ENCODE results near the gene SRCIN1.

DNA sequence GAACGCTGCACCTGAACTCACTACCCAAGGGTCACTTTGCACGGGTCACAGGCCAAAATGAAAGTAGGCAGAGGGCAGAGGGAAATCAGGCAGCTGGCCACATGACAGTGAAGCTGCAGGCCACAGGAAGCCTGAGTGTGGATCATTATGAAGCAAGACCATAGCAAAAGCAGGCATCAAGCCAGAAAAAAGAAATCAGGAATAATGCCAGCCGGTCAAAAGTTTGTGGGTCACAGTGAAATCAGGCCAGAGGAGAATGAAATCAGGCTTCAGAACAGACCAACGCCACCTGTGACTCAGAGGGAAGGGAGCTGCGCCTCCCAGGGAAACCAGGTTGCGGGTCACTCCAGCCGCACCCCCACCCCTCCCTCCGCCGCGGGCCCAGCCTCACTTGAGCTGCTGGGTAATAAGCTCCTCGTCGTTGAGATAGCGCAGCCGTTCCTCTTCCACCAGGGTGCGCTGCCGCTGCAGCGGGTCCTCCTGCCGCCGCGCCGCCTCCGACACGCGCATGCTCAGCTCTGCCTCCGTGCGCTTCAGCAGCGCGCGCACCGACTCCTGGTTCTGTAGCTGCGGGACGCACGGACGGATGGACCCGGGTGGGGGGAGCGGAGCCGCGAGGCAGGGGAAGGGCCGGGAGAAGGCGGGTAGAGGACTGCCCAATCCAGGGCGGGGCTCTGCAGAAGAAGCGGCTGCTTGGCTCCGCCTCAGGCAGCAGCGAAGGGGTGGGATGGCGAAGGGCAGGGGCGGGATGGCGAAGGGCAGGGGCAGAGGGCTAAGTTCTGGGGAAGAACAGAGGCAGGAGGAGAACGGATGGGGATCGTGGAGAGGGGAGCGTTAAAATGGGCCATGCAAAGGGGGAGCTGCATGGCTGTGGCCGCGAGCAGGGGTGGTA is 47.7 kb downstream of the SRCIN1 start:
- TF ChIP-seq, protein P1, sequence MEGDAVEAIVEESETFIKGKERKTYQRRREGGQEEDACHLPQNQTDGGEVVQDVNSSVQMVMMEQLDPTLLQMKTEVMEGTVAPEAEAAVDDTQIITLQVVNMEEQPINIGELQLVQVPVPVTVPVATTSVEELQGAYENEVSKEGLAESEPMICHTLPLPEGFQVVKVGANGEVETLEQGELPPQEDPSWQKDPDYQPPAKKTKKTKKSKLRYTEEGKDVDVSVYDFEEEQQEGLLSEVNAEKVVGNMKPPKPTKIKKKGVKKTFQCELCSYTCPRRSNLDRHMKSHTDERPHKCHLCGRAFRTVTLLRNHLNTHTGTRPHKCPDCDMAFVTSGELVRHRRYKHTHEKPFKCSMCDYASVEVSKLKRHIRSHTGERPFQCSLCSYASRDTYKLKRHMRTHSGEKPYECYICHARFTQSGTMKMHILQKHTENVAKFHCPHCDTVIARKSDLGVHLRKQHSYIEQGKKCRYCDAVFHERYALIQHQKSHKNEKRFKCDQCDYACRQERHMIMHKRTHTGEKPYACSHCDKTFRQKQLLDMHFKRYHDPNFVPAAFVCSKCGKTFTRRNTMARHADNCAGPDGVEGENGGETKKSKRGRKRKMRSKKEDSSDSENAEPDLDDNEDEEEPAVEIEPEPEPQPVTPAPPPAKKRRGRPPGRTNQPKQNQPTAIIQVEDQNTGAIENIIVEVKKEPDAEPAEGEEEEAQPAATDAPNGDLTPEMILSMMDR (IDR thresholded peaks at IDR 0.05; ENCODE audit: low read depth, low read length, poor library complexity, severe bottlenecking): peak; percentile 85
- no peak for TF ChIP-seq EZH2phosphoT487 (IDR thresholded peaks at IDR 0.05; ENCODE audit: borderline replicate concordance, low read length)

All from DOHH2 (cell line).